H9 (cell line): ENCODE measurements around the gene G2E3. TPM values are rescaled to one million over a fixed set of nuclear protein-coding genes. Genes with fewer than 3 reads are reported as not detected.
A peak's percentile ranks its signal among the peaks of the same experiment; 100 is the strongest.

Experiments used
- DNase-seq: peaks from one replicate; pipeline ENCODE4 v3.0.0-alpha.2; 2017
- H2AFZ ChIP-seq: one replicate; pipeline ENCODE4 v1.6.1; 2013; ENCODE audit warnings: mild to moderate bottlenecking, low read length, control low read depth, moderate library complexity
- H2AK5ac ChIP-seq: 2 replicates; pipeline ENCODE4 v1.6.1; 2013; ENCODE audit warnings: low read length, control low read depth, mixed read lengths; ENCODE audit not compliant: insufficient read length
- H2BK120ac ChIP-seq: one replicate; pipeline ENCODE4 v1.6.1; 2013; ENCODE audit warnings: low read depth, mild to moderate bottlenecking, low read length, control low read depth, inconsistent platforms; ENCODE audit not compliant: poor library complexity, severe bottlenecking
- H2BK12ac ChIP-seq: 2 replicates; pipeline ENCODE4 v1.6.1; 2013; ENCODE audit warnings: low read length, control low read depth, mixed read lengths, low read depth; ENCODE audit not compliant: insufficient read length
- H2BK15ac ChIP-seq: 2 replicates; pipeline ENCODE4 v1.6.1; 2013; ENCODE audit warnings: low read depth, low read length, control low read depth
- H2BK20ac ChIP-seq: one replicate; pipeline ENCODE4 v1.6.1; 2013; ENCODE audit warnings: low read depth, mild to moderate bottlenecking, low read length, control low read depth, inconsistent platforms; ENCODE audit not compliant: poor library complexity, severe bottlenecking
- H2BK5ac ChIP-seq: 2 replicates; pipeline ENCODE4 v1.6.1; 2013; ENCODE audit warnings: low read length, control low read depth, mixed read lengths; ENCODE audit not compliant: insufficient read length
- H3K14ac ChIP-seq: 2 replicates; pipeline ENCODE4 v1.6.1; 2013; ENCODE audit warnings: low read length, control low read depth; ENCODE audit not compliant: insufficient read depth
- H3K18ac ChIP-seq: 2 replicates; pipeline ENCODE4 v1.6.1; 2013; ENCODE audit warnings: low read depth, mild to moderate bottlenecking, mixed read lengths, low read length, control low read depth; ENCODE audit not compliant: insufficient read length
- H3K23ac ChIP-seq: 2 replicates; pipeline ENCODE4 v1.6.1; 2013; ENCODE audit warnings: low read length, control low read depth, mixed read lengths, low read depth; ENCODE audit not compliant: insufficient read length
- H3K23me2 ChIP-seq: 2 replicates; pipeline ENCODE4 v1.6.1; 2013; ENCODE audit warnings: low read depth, mild to moderate bottlenecking, mixed read lengths, low read length, control low read depth; ENCODE audit not compliant: insufficient read length, poor library complexity, severe bottlenecking
- H3K27ac ChIP-seq: 2 replicates; pipeline ENCODE4 v1.5.1; 2013; ENCODE audit warnings: low read length, control low read depth, mixed read lengths, low read depth; ENCODE audit not compliant: insufficient read length
- H3K27me3 ChIP-seq: 2 replicates; pipeline ENCODE4 v1.6.1; 2013; ENCODE audit warnings: low read length, control low read depth, inconsistent platforms; ENCODE audit not compliant: insufficient read depth
- H3K4ac ChIP-seq: 2 replicates; pipeline ENCODE4 v1.6.1; 2013; ENCODE audit warnings: low read depth, mild to moderate bottlenecking, control low read depth, inconsistent platforms, low read length, moderate library complexity
- H3K4me1 ChIP-seq: 2 replicates; pipeline ENCODE4 v1.6.1; 2013; ENCODE audit warnings: low read length, control low read depth, inconsistent platforms; ENCODE audit not compliant: insufficient read depth
- H3K4me2 ChIP-seq: 2 replicates; pipeline ENCODE4 v1.6.1; 2013; ENCODE audit warnings: low read length, control low read depth, mixed read lengths; ENCODE audit not compliant: insufficient read length, insufficient read depth
- H3K56ac ChIP-seq: 2 replicates; pipeline ENCODE4 v1.6.1; 2013; ENCODE audit warnings: low read depth, mild to moderate bottlenecking, mixed read lengths, low read length, control low read depth; ENCODE audit not compliant: insufficient read length
- H3K79me1 ChIP-seq: 2 replicates; pipeline ENCODE4 v1.6.1; 2013; ENCODE audit warnings: low read depth, mild to moderate bottlenecking, moderate library complexity, low read length, control low read depth, inconsistent platforms; ENCODE audit not compliant: insufficient read depth, poor library complexity, severe bottlenecking
- H3K79me2 ChIP-seq: 2 replicates; pipeline ENCODE4 v1.6.1; 2013; ENCODE audit warnings: low read length, control low read depth, inconsistent platforms; ENCODE audit not compliant: insufficient read depth
- H3K9ac ChIP-seq: 2 replicates; pipeline ENCODE4 v1.6.1; 2013; ENCODE audit warnings: low read length, control low read depth, mixed read lengths; ENCODE audit not compliant: insufficient read length; ENCODE audit errors: extremely low read depth
- H3K9me3 ChIP-seq: one replicate; pipeline ENCODE4 v1.6.1; 2013; ENCODE audit warnings: low read depth, low read length, inconsistent platforms; ENCODE audit not compliant: control insufficient read depth
- H3T11ph ChIP-seq: one replicate; pipeline ENCODE4 v1.6.1; 2013; ENCODE audit warnings: mild to moderate bottlenecking, low read length, control low read depth, inconsistent platforms
- H4K20me1 ChIP-seq: one replicate; pipeline ENCODE4 v1.6.1; 2013; ENCODE audit not compliant: control insufficient read depth, insufficient read length, insufficient read depth
- H4K5ac ChIP-seq: 2 replicates; pipeline ENCODE4 v1.6.1; 2013; ENCODE audit warnings: low read depth, mild to moderate bottlenecking, mixed read lengths, low read length, control low read depth; ENCODE audit not compliant: insufficient read length
- H4K8ac ChIP-seq: replicated peaks from 2 replicates; pipeline ENCODE4 v1.6.1; 2013; ENCODE audit warnings: low read length, control low read depth, mixed read lengths, low read depth; ENCODE audit not compliant: insufficient read length
- H4K91ac ChIP-seq: 2 replicates; pipeline ENCODE4 v1.6.1; 2013; ENCODE audit warnings: low read depth, mild to moderate bottlenecking, moderate library complexity, mixed read lengths, low read length, control low read depth; ENCODE audit not compliant: insufficient read length
- H3K27ac Mint-ChIP-seq, 3 experiments: 2 replicates in 2 of 3; 3 replicates in 1 of 3; pipeline ENCODE4 v1.8.0; 2020 to 2021; ENCODE audit warnings: mixed read lengths in 3 of 3, mild to moderate bottlenecking in 1 of 3, moderate library complexity in 1 of 3
- H3K27me3 Mint-ChIP-seq: 2 replicates; pipeline ENCODE4 v1.8.0; 2021; ENCODE audit warnings: low read depth, mild to moderate bottlenecking, moderate library complexity, mixed read lengths
- H3K36me3 Mint-ChIP-seq, 3 experiments: 2 replicates in 2 of 3; 3 replicates in 1 of 3; pipeline ENCODE4 v1.8.0; 2020 to 2021; ENCODE audit warnings: low read depth in 3 of 3, mixed read lengths in 3 of 3; ENCODE audit not compliant: insufficient read depth in 1 of 3
- H3K4me1 Mint-ChIP-seq, 2 experiments: 2 replicates each; pipeline ENCODE4 v1.8.0; 2020; ENCODE audit warnings: mixed read lengths in 2 of 2
- H3K4me3 Mint-ChIP-seq, 2 experiments: 2 replicates in 1 of 2; 3 replicates in 1 of 2; pipeline ENCODE4 v1.8.0; 2020 to 2021; ENCODE audit warnings: mild to moderate bottlenecking in 2 of 2, mixed read lengths in 2 of 2, moderate library complexity in 1 of 2
- H3K9me3 Mint-ChIP-seq, 2 experiments: 2 replicates in 1 of 2; 3 replicates in 1 of 2; pipeline ENCODE4 v1.8.0; 2020; ENCODE audit warnings: mild to moderate bottlenecking in 2 of 2, mixed read lengths in 2 of 2, moderate library complexity in 1 of 2
- CTCF ChIP-seq: fragments of 200-600 bp; sonication (generic); conservative IDR thresholded peaks from 3 replicates; pipeline ENCODE4 v1.8.0; 2021; ENCODE audit warnings: antibody characterized with exemption, mild to moderate bottlenecking
- WGBS: extraction: QIAGEN DNeasy Blood & Tissue Kit; methylation state at CpG from one replicate; pipeline ENCODE4 v1.1.7; 2013; ENCODE audit warnings: missing lambda C conversion rate, low lambda C conversion rate, mixed read lengths; ENCODE audit not compliant: insufficient read length; ENCODE audit errors: extremely low coverage; 5-methylcytosine and 5-hydroxymethylcytosine counted together
- total RNA-seq: library from RNA; stranded (reverse); gene quantifications from 2 replicates; pipeline ENCODE4 v1.2.1, GENCODE V29; 2021

G2E3 gene
- total RNA-seq, 1 experiment from 2014 or later: 49.2 TPM

DNA sequence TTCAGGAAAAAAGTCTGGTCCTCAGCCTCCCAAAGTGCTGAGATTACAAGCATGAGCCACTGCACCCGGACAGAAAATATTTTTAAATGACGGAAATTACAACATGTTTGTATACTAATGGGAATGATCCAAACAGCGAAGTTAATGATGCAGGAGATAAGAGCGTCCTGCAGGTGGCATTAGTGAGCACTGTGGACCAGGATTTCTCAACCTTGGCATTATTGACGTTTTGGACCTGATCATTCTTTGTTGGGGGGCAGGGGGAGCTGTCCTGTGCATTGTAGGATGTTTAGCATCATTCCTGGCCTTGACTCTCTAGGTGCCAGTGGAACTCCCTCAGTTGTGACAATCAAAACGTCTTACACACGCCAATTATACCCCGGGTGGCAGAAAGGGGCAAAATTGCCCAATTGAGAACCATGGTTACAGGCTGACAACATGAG lies 97.3 kb downstream of the G2E3 start:
- no peak overlapping the region for H3K27ac Mint-ChIP-seq
- Histone ChIP-seq H2BK120ac (no peak overlapping the region), H3K14ac (no peak overlapping the region), H3K27ac (no peak overlapping the region), H3K23me2 (no peaks in the 10 kb centered on the region), H3T11ph (no peak overlapping the region), H4K20me1 (no peaks in the 10 kb centered on the region), H2BK15ac (no peak overlapping the region), H3K9ac (no peak overlapping the region), H3K23ac (no peak overlapping the region), H3K56ac (no peak overlapping the region), H4K8ac (no peak overlapping the region), H3K18ac (no peak overlapping the region), H2AK5ac (no peak overlapping the region), H3K79me2 (no peaks in the 10 kb centered on the region), H2BK20ac (no peak overlapping the region), H3K79me1 (no peaks in the 10 kb centered on the region), H3K4me2 (no peak overlapping the region), H2AFZ (no peak overlapping the region), H3K9me3 (no peaks in the 10 kb centered on the region), H4K91ac (no peak overlapping the region), H3K27me3 (no peaks in the 10 kb centered on the region), H3K4me1 (no peaks in the 10 kb centered on the region), H3K4ac (no peak overlapping the region), H4K5ac (no peak overlapping the region), H2BK12ac (no peak overlapping the region), H2BK5ac (no peak overlapping the region)
- H3K36me3 Mint-ChIP-seq: peaks cover 7 to 29% (median 28%) of the 10 kb centered on the region in 3 experiments; a peak in 6 of 7 replicates
- H3K27me3 Mint-ChIP-seq: no peaks in the 10 kb centered on the region
- no peaks in the 10 kb centered on the region for H3K4me1 Mint-ChIP-seq
- no CpG with 5 or more reads among the region's 8 CpGs for whole genome bisulfite sequencing
- peak; percentile 80 for TF ChIP-seq CTCF
- DNase-seq: peak; percentile 48
- no peaks in the 10 kb centered on the region for H3K9me3 Mint-ChIP-seq
- no peak overlapping the region for H3K4me3 Mint-ChIP-seq
